Neutrophil (primary cell): ENCODE results near the gene TNPO3.

Source experiments
- H3K27ac ChIP-seq: fragments of 200-600 bp; sonication (generic); 2 replicates; pipeline ENCODE4 v1.5.1; 2016; ENCODE audit warnings: mild to moderate bottlenecking, moderate library complexity
- H3K27me3 ChIP-seq: fragments of 200-600 bp; sonication (generic); 2 replicates; pipeline ENCODE4 v1.6.0; 2016; ENCODE audit warnings: mild to moderate bottlenecking
- H3K36me3 ChIP-seq: fragments of 200-600 bp; sonication (generic); 2 replicates; pipeline ENCODE4 v1.5.1; 2017
- H3K4me1 ChIP-seq, 2 experiments: fragments of 200-600 bp in 1 of 2; sonication (generic) in 1 of 2; 1 replicate in 1 of 2; 2 replicates in 1 of 2; pipeline versions ENCODE4 v1.5.1 to v1.6.1; 2013 to 2016; ENCODE audit warnings: low read depth in 1 of 2, low read length in 1 of 2, mild to moderate bottlenecking in 1 of 2, moderate library complexity in 1 of 2; ENCODE audit not compliant: control insufficient read depth in 1 of 2, insufficient read depth in 1 of 2
- H3K4me3 ChIP-seq, 2 experiments: fragments of 200-600 bp in 1 of 2; sonication (generic) in 1 of 2; 1 replicate in 1 of 2; 2 replicates in 1 of 2; pipeline ENCODE4 v1.5.1; 2013 to 2016; ENCODE audit warnings: low read depth in 1 of 2, low read length in 1 of 2, mild to moderate bottlenecking in 1 of 2, moderate library complexity in 1 of 2
- H3K9me3 ChIP-seq: fragments of 200-600 bp; sonication (generic); 2 replicates; pipeline ENCODE4 v1.5.1; 2016
- CTCF ChIP-seq: fragments of 200-600 bp; sonication (generic); IDR thresholded peaks from 2 replicates; pipeline ENCODE4 v1.5.1; 2016; ENCODE audit warnings: antibody characterized with exemption

Gene TNPO3

GRCh38 chr7:128959296-128959695 is 95.6 kb downstream of the TNPO3 start:
- TF ChIP-seq CTCF, result no peak
- Histone ChIP-seq H3K36me3 (peaks cover 91% of the 10 kb centered on the region), H3K9me3 (no peaks in the 10 kb centered on the region), H3K27me3 (no peaks in the 10 kb centered on the region), H3K4me3 (no peak overlapping the region), H3K4me1 (no peaks in the 10 kb centered on the region), H3K27ac (no peak overlapping the region)

GRCh38 chr7:128955981-128956380 is 98.9 kb downstream of the TNPO3 start:
- Histone ChIP-seq H3K27me3 (no peaks in the 10 kb centered on the region), H3K9me3 (no peaks in the 10 kb centered on the region), H3K4me3 (no peak overlapping the region), H3K4me1 (no peaks in the 10 kb centered on the region), H3K27ac (no peak overlapping the region), H3K36me3 (peaks cover 96% of the 10 kb centered on the region)
- no peak for TF ChIP-seq CTCF

- Histone ChIP-seq H3K36me3 (peaks cover 97% of the 10 kb centered on the region), H3K4me3 (no peak overlapping the region), H3K9me3 (no peaks in the 10 kb centered on the region), H3K27ac (no peak overlapping the region), H3K4me1 (no peaks in the 10 kb centered on the region), H3K27me3 (no peaks in the 10 kb centered on the region)
- TF ChIP-seq CTCF, result no peak
These were observed 99.8 kb downstream of the TNPO3 start for GRCh38 chr7:128954830-128955802.

- no peak for TF ChIP-seq CTCF
- peaks cover 97% of the 10 kb centered on the region for H3K36me3 ChIP-seq
These were observed 100.8 kb downstream of the TNPO3 start for GRCh38 chr7:128954150-128954549.

GRCh38 chr7:128951296-128951695 is 103.6 kb downstream of the TNPO3 start:
- no peak overlapping the region for H3K4me3 ChIP-seq
- H3K27me3 ChIP-seq, result no peaks in the 10 kb centered on the region
- peaks cover 14 to 16% of the 10 kb centered on the region in 2 experiments for H3K4me1 ChIP-seq
- no peaks in the 10 kb centered on the region for H3K9me3 ChIP-seq
- peaks cover 96% of the 10 kb centered on the region for H3K36me3 ChIP-seq
- no peak for TF ChIP-seq CTCF
- no peak overlapping the region for H3K27ac ChIP-seq

More at GRCh38 chr7:128954150-128954549, 100.8 kb downstream of the TNPO3 start:
- no peak overlapping the region for H3K27ac ChIP-seq
- H3K4me3 ChIP-seq, result no peak overlapping the region
- no peaks in the 10 kb centered on the region for H3K9me3 ChIP-seq
- peaks cover 4 to 5% of the 10 kb centered on the region in 2 experiments for H3K4me1 ChIP-seq
- no peaks in the 10 kb centered on the region for H3K27me3 ChIP-seq
